Liver (tissue), 9 donors: Measurements from ENCODE around the gene EMID1. TPM values are rescaled to one million over a fixed set of nuclear protein-coding genes. Genes with fewer than 3 reads are reported as not detected.

Experiments
- DNase-seq: peaks from one replicate; pipeline ENCODE4 v3.0.0-alpha.2; 2017; ENCODE audit warnings: low spot score
- H3K27ac ChIP-seq, 2 donors: one replicate each; pipeline ENCODE4 v1.7.0; 2013; ENCODE audit warnings: inconsistent platforms in 2 of 2, low read length in 2 of 2, control low read depth in 1 of 2, low read depth in 1 of 2, mild to moderate bottlenecking in 1 of 2
- H3K27me3 ChIP-seq, 4 donors: one replicate each; pipeline versions ENCODE4 v1.6.1 to v1.7.0; 2013; ENCODE audit warnings: low read length in 3 of 4, inconsistent platforms in 1 of 4, mild to moderate bottlenecking in 1 of 4, moderate library complexity in 1 of 4; ENCODE audit not compliant: control insufficient read depth in 4 of 4, insufficient read depth in 4 of 4
- H3K36me3 ChIP-seq, 4 donors: one replicate each; pipeline versions ENCODE4 v1.6.1 to v1.7.0; 2013; ENCODE audit warnings: low read length in 3 of 4, mild to moderate bottlenecking in 3 of 4, low read depth in 1 of 4, moderate library complexity in 1 of 4; ENCODE audit not compliant: control insufficient read depth in 4 of 4, insufficient read depth in 3 of 4
- H3K4me1 ChIP-seq, 4 donors: one replicate each; pipeline versions ENCODE4 v1.6.1 to v1.7.0; 2013; ENCODE audit warnings: low read length in 3 of 4, mild to moderate bottlenecking in 3 of 4, moderate library complexity in 1 of 4; ENCODE audit not compliant: control insufficient read depth in 4 of 4, insufficient read depth in 4 of 4
- H3K4me3 ChIP-seq, 3 donors: one replicate each; pipeline versions ENCODE4 v1.6.1 to v1.7.0; 2013; ENCODE audit warnings: low read length in 3 of 3, control low read depth in 1 of 3, low read depth in 1 of 3, mild to moderate bottlenecking in 1 of 3
- H3K9ac ChIP-seq, 2 donors: one replicate each; pipeline ENCODE4 v1.7.0; 2013; ENCODE audit warnings: low read length in 2 of 2, mild to moderate bottlenecking in 2 of 2, moderate library complexity in 2 of 2, control low read depth in 1 of 2, low read depth in 1 of 2
- H3K9me3 ChIP-seq, 4 donors: one replicate each; pipeline versions ENCODE4 v1.6.1 to v1.7.0; 2013; ENCODE audit warnings: low read length in 3 of 4; ENCODE audit not compliant: control insufficient read depth in 4 of 4
- CTCF ChIP-seq: fragments of 150-350 bp; IDR thresholded peaks from 2 replicates; pipeline ENCODE4 v1.5.1; 2017; ENCODE audit warnings: improper control_type of control experiment, low read depth, low read length; ENCODE audit not compliant: missing input control
- FOXA1 ChIP-seq: IDR thresholded peaks from 2 replicates; pipeline ENCODE4 v1.6.1; 2016; ENCODE audit warnings: antibody characterized with exemption
- GABPA ChIP-seq, 2 donors: IDR thresholded peaks in 1 of 2; conservative IDR thresholded peaks in 1 of 2; 2 replicates each; pipeline ENCODE4 v1.6.1; 2016; ENCODE audit warnings: antibody characterized with exemption in 2 of 2, mild to moderate bottlenecking in 1 of 2, moderate library complexity in 1 of 2
- HNF4A ChIP-seq, 2 donors: conservative IDR thresholded peaks; 2 replicates each; pipeline ENCODE4 v1.6.1; 2016; ENCODE audit warnings: antibody characterized with exemption in 2 of 2, mild to moderate bottlenecking in 2 of 2
- HNF4G ChIP-seq: IDR thresholded peaks from 2 replicates; pipeline ENCODE4 v1.6.1; 2016; ENCODE audit warnings: antibody characterized with exemption
- JUND ChIP-seq, 2 donors: IDR thresholded peaks; 2 replicates each; pipeline ENCODE4 v1.6.1; 2016; ENCODE audit warnings: antibody characterized with exemption in 2 of 2
- MAX ChIP-seq: IDR thresholded peaks from 2 replicates; pipeline ENCODE4 v1.6.1; 2016; ENCODE audit warnings: antibody characterized with exemption
- NR2F2 ChIP-seq: IDR thresholded peaks from 2 replicates; pipeline ENCODE4 v1.6.1; 2016; ENCODE audit warnings: antibody characterized with exemption
- RAD21 ChIP-seq, 2 donors: IDR thresholded peaks; 2 replicates each; pipeline ENCODE4 v1.6.1; 2016; ENCODE audit warnings: antibody characterized with exemption in 2 of 2, mild to moderate bottlenecking in 2 of 2
- RXRA ChIP-seq, 2 donors: IDR thresholded peaks; 2 replicates each; pipeline ENCODE4 v1.6.1; 2017 to 2018; ENCODE audit warnings: antibody characterized with exemption in 2 of 2, mild to moderate bottlenecking in 1 of 2
- SP1 ChIP-seq: IDR thresholded peaks from 2 replicates; pipeline ENCODE4 v1.6.1; 2018; ENCODE audit warnings: antibody characterized with exemption, mild to moderate bottlenecking
- TAF1 ChIP-seq: conservative IDR thresholded peaks from 2 replicates; pipeline ENCODE4 v1.6.1; 2016; ENCODE audit warnings: antibody characterized with exemption, mild to moderate bottlenecking
- YY1 ChIP-seq: IDR thresholded peaks from 2 replicates; pipeline ENCODE4 v1.6.1; 2016; ENCODE audit warnings: antibody characterized with exemption, mild to moderate bottlenecking
- ZBTB33 ChIP-seq: IDR thresholded peaks from 2 replicates; pipeline ENCODE4 v1.6.1; 2016; ENCODE audit warnings: antibody characterized with exemption
- WGBS: extraction: QIAGEN DNeasy Blood & Tissue Kit; methylation state at CpG from one replicate; pipeline ENCODE4 v1.1.7; 2013; 5-methylcytosine and 5-hydroxymethylcytosine counted together
- polyA plus RNA-seq, 2 donors: library from polyadenylated mRNA; stranded (reverse) in 1 of 2; unstranded in 1 of 2; fragments of 200-250 nt in 1 of 2; fragments of >200 nt in 1 of 2; fragmentation: Nextera tagmentation in 1 of 2; extraction: Ambion mirVana in 1 of 2; gene quantifications; one replicate each; pipeline versions ENCODE4 v1.2.1 to v1.2.3, GENCODE V29; 2013 to 2015
- total RNA-seq, 2 donors: library from RNA; depleted of rRNA; stranded (reverse); fragments of >200 nt; gene quantifications; one replicate each; pipeline ENCODE4 v1.2.3, GENCODE V29; 2014
- TF ChIP-seq, protein P1 (sequence below): IDR thresholded peaks from 2 replicates; pipeline ENCODE4 v1.6.1; 2016; ENCODE audit warnings: antibody characterized with exemption, mild to moderate bottlenecking
- TF ChIP-seq, protein P2 (sequence below): IDR thresholded peaks from 2 replicates; pipeline ENCODE4 v1.6.1; 2016; ENCODE audit warnings: antibody characterized with exemption
- donor health status: healthy.
- donor health status: healthy.
- donor health status: healthy.
- donor health status: healthy.
- donor health status: healthy.

Gene EMID1
- total and polyA plus RNA-seq, 4 donors: 0.89 to 8.9 (median 2.1) TPM

DNA sequence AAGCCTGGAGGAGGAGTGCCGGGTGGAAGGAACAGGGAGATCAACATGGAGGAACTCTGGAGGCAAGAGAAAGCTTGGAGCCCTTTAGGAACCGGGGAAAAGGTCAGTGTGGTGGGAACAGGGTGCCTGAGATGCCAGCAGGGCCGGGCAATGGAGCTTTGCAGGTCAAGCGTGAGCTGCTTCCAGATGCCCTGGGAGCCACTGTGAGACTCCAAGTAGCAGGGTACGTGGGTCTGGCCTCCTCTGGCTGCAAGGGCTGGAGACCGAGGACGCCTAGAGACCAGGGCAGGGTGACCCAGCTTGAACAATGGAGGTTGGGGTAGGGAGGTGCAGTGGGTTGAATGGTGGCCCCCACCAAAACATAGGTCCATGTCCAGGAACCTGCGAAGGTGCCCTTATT lies 15.6 kb upstream of the EMID1 start:
- H3K4me3 ChIP-seq: no peak overlapping the region
- H3K27me3 ChIP-seq: no peaks in the 10 kb centered on the region
- H3K9me3 ChIP-seq: no peaks in the 10 kb centered on the region
- no peaks in the 10 kb centered on the region for H3K36me3 ChIP-seq
- no peak overlapping the region for H3K9ac ChIP-seq
- DNase-seq: no peak
- 81% methylated on average over 8 of the region's 8 CpGs for WGBS
- H3K4me1 ChIP-seq: no peaks in the 10 kb centered on the region
- TF ChIP-seq RAD21 (IDR thresholded peaks at IDR 0.05) (no peak), GABPA (IDR thresholded peaks at IDR 0.05 in 1 of 2, conservative IDR thresholded peaks at IDR 0.05 in 1 of 2) (no peak), SP1 (no peak), NR2F2 (no peak), ZBTB33 (no peak), FOXA1 (no peak), RXRA (IDR thresholded peaks at IDR 0.05) (no peak), JUND (IDR thresholded peaks at IDR 0.05) (no peak)
- no peak overlapping the region for H3K27ac ChIP-seq

GRCh38 chr22:29190918-29191317 lies 14.8 kb upstream of the EMID1 start:
- H3K9me3 ChIP-seq: no peaks in the 10 kb centered on the region
- H3K4me1 ChIP-seq: no peaks in the 10 kb centered on the region
- TF ChIP-seq ZBTB33 (no peak), TAF1 (no peak), MAX (no peak), HNF4A (conservative IDR thresholded peaks at IDR 0.05) (no peak), GABPA (IDR thresholded peaks at IDR 0.05 in 1 of 2, conservative IDR thresholded peaks at IDR 0.05 in 1 of 2) (no peak), RAD21 (IDR thresholded peaks at IDR 0.05) (no peak), NR2F2 (no peak), SP1 (no peak), HNF4G (no peak), JUND (IDR thresholded peaks at IDR 0.05) (no peak), CTCF (no peak), YY1 (no peak)
- TF ChIP-seq, protein P1, sequence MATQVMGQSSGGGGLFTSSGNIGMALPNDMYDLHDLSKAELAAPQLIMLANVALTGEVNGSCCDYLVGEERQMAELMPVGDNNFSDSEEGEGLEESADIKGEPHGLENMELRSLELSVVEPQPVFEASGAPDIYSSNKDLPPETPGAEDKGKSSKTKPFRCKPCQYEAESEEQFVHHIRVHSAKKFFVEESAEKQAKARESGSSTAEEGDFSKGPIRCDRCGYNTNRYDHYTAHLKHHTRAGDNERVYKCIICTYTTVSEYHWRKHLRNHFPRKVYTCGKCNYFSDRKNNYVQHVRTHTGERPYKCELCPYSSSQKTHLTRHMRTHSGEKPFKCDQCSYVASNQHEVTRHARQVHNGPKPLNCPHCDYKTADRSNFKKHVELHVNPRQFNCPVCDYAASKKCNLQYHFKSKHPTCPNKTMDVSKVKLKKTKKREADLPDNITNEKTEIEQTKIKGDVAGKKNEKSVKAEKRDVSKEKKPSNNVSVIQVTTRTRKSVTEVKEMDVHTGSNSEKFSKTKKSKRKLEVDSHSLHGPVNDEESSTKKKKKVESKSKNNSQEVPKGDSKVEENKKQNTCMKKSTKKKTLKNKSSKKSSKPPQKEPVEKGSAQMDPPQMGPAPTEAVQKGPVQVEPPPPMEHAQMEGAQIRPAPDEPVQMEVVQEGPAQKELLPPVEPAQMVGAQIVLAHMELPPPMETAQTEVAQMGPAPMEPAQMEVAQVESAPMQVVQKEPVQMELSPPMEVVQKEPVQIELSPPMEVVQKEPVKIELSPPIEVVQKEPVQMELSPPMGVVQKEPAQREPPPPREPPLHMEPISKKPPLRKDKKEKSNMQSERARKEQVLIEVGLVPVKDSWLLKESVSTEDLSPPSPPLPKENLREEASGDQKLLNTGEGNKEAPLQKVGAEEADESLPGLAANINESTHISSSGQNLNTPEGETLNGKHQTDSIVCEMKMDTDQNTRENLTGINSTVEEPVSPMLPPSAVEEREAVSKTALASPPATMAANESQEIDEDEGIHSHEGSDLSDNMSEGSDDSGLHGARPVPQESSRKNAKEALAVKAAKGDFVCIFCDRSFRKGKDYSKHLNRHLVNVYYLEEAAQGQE: no peak
- TF ChIP-seq, protein P2, sequence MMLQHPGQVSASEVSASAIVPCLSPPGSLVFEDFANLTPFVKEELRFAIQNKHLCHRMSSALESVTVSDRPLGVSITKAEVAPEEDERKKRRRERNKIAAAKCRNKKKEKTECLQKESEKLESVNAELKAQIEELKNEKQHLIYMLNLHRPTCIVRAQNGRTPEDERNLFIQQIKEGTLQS: no peak
- no peak overlapping the region for H3K9ac ChIP-seq
- H3K27me3 ChIP-seq: no peaks in the 10 kb centered on the region
- H3K27ac ChIP-seq: no peak overlapping the region
- H3K36me3 ChIP-seq: no peaks in the 10 kb centered on the region
- no peak overlapping the region for H3K4me3 ChIP-seq
- WGBS: 94% methylated on average over 10 of the region's 10 CpGs
- no peak for DNase-seq
